ENCODE measurements around the gene SDK1.

Gene SDK1

GRCh38 chr7:3564231-3564630 is 263.2 kb downstream of the SDK1 start:
- TF ChIP-seq CTCF (IDR thresholded peaks at IDR 0.05) = no peak
- no peaks in the 10 kb centered on the region for H3K27me3 ChIP-seq (ENCODE audit: control insufficient read depth, insufficient read depth, low read length)

GRCh38 chr7:3568516-3568915 is 267.5 kb downstream of the SDK1 start:
- Histone ChIP-seq H3K27me3 (ENCODE audit: control insufficient read depth, insufficient read depth, low read length) (no peaks in the 10 kb centered on the region), H3K4me3 (ENCODE audit: low read depth, low read length) (no peak overlapping the region), H3K4me2 (ENCODE audit: low read length) (no peak overlapping the region), H3K36me3 (ENCODE audit: control insufficient read depth, insufficient read depth, low read length) (no peaks in the 10 kb centered on the region), H3K79me2 (no peaks in the 10 kb centered on the region), H3K4me1 (no peaks in the 10 kb centered on the region), H3K9ac (no peak overlapping the region), H3K9me3 (ENCODE audit: control insufficient read depth, low read length) (no peaks in the 10 kb centered on the region), H2AFZ (no peak overlapping the region), H3K27ac (no peak overlapping the region)
- TF ChIP-seq CTCF (IDR thresholded peaks at IDR 0.05) = no peak

More at GRCh38 chr7:3564231-3564630, 263.2 kb downstream of the SDK1 start:
- Histone ChIP-seq H3K79me2 (no peaks in the 10 kb centered on the region), H3K4me3 (ENCODE audit: low read depth, low read length) (no peak overlapping the region), H3K36me3 (ENCODE audit: control insufficient read depth, insufficient read depth, low read length) (no peaks in the 10 kb centered on the region), H3K9me3 (ENCODE audit: control insufficient read depth, low read length) (no peaks in the 10 kb centered on the region), H3K4me1 (no peaks in the 10 kb centered on the region), H3K27ac (no peak overlapping the region), H3K9ac (no peak overlapping the region), H3K4me2 (ENCODE audit: low read length) (no peak overlapping the region), H2AFZ (no peak overlapping the region)

- no peak overlapping the region for H3K4me3 ChIP-seq (ENCODE audit: low read depth, low read length)
- H3K9ac ChIP-seq = no peak overlapping the region
- H2AFZ ChIP-seq = no peak overlapping the region
- H3K27ac ChIP-seq = no peak overlapping the region
- no peaks in the 10 kb centered on the region for H3K9me3 ChIP-seq (ENCODE audit: control insufficient read depth, low read length)
- no peak for TF ChIP-seq CTCF (IDR thresholded peaks at IDR 0.05)
- no peaks in the 10 kb centered on the region for H3K79me2 ChIP-seq
- H3K4me2 ChIP-seq (ENCODE audit: low read length) = no peak overlapping the region
- H3K27me3 ChIP-seq (ENCODE audit: control insufficient read depth, insufficient read depth, low read length) = no peaks in the 10 kb centered on the region
- no peaks in the 10 kb centered on the region for H3K36me3 ChIP-seq (ENCODE audit: control insufficient read depth, insufficient read depth, low read length)
- no peaks in the 10 kb centered on the region for H3K4me1 ChIP-seq
Observed at GRCh38 chr7:3569643-3570042, 268.6 kb downstream of the SDK1 start.

GRCh38 chr7:3573151-3573550 is 272.1 kb downstream of the SDK1 start:
- no peak overlapping the region for H3K9ac ChIP-seq
- no peak overlapping the region for H3K4me2 ChIP-seq (ENCODE audit: low read length)
- H3K4me1 ChIP-seq = no peaks in the 10 kb centered on the region
- no peaks in the 10 kb centered on the region for H3K9me3 ChIP-seq (ENCODE audit: control insufficient read depth, low read length)
- no peak overlapping the region for H3K27ac ChIP-seq
- no peaks in the 10 kb centered on the region for H3K27me3 ChIP-seq (ENCODE audit: control insufficient read depth, insufficient read depth, low read length)
- no peak overlapping the region for H3K4me3 ChIP-seq (ENCODE audit: low read depth, low read length)
- no peak for TF ChIP-seq CTCF (IDR thresholded peaks at IDR 0.05)
- H3K36me3 ChIP-seq (ENCODE audit: control insufficient read depth, insufficient read depth, low read length) = no peaks in the 10 kb centered on the region
- H2AFZ ChIP-seq = no peak overlapping the region
- H3K79me2 ChIP-seq = no peaks in the 10 kb centered on the region

GRCh38 chr7:3574386-3574785 is 273.3 kb downstream of the SDK1 start:
- TF ChIP-seq CTCF (IDR thresholded peaks at IDR 0.05) = no peak
- no peaks in the 10 kb centered on the region for H3K79me2 ChIP-seq

More at GRCh38 chr7:3574386-3574785, 273.3 kb downstream of the SDK1 start:
- H3K9me3 ChIP-seq (ENCODE audit: control insufficient read depth, low read length) = no peaks in the 10 kb centered on the region
- no peak overlapping the region for H3K4me3 ChIP-seq (ENCODE audit: low read depth, low read length)
- no peaks in the 10 kb centered on the region for H3K27me3 ChIP-seq (ENCODE audit: control insufficient read depth, insufficient read depth, low read length)
- no peaks in the 10 kb centered on the region for H3K4me1 ChIP-seq
- no peaks in the 10 kb centered on the region for H3K36me3 ChIP-seq (ENCODE audit: control insufficient read depth, insufficient read depth, low read length)
- H3K4me2 ChIP-seq (ENCODE audit: low read length) = no peak overlapping the region
- H2AFZ ChIP-seq = no peak overlapping the region
- H3K27ac ChIP-seq = no peak overlapping the region
- no peak overlapping the region for H3K9ac ChIP-seq

Measured in parathyroid adenoma (tissue), 2 donors.